HG03159 (cell line): ENCODE data around the gene MTA3.

Experiments used
- ATAC-seq: cut with Tn5 transposase; IDR thresholded peaks from one replicate; pipeline ENCODE4 v1.9.1; 2021; ENCODE audit warnings: mild to moderate bottlenecking, moderate library complexity; ENCODE audit not compliant: unreplicated experiment

Gene MTA3

GRCh38 chr2:42781181-42781580 is 212.7 kb downstream of the MTA3 start:
- ATAC-seq, result no peak

GRCh38 chr2:42783511-42783910 is 215.1 kb downstream of the MTA3 start:
- no peak for ATAC-seq

- ATAC-seq, result no peak
Measured at GRCh38 chr2:42784204-42784880, 215.9 kb downstream of the MTA3 start.

DNA sequence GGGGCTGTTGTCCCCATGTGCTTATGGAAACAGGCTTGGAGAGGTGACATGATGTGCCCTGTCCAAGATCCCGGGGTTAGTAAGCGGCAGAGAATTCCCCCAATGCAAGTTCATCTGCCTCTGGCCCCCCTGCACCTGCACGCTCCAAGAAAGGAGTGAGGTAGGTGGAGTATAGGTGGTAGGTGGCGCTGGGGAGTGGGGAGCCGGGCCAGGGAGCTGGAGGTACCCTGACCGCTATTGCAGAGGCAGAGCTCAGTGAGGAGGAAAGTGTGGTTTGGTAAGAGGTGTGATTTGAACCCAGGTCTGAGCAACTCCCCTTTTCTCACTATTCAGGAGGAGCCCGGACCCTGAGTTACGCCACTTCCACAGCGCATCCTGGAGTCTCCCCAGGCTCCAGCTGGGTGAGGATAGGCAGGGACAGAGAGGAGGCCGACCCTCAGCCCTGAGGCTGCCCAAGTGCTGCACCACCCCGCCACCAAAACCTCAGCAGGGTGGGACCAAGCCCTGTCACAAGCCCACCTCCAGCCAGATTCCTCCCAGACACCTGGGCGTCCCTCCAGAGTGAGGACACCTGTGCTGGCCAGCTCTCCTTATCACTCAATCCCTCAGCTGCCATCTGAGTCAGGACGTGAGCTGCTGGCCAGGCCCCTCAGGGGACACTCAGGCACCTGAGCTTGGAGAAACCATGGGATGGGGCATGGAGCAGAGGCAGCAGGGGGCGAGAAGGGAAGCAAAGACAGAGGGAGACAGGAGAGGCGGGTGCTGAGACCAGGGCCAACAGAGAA is 218.3 kb downstream of the MTA3 start:
- no peak for ATAC-seq

- ATAC-seq, result no peak
Measured at GRCh38 chr2:42787424-42787787, 219.0 kb downstream of the MTA3 start.

GRCh38 chr2:42787788-42788477 is 219.5 kb downstream of the MTA3 start:
- ATAC-seq, result no peak

DNA sequence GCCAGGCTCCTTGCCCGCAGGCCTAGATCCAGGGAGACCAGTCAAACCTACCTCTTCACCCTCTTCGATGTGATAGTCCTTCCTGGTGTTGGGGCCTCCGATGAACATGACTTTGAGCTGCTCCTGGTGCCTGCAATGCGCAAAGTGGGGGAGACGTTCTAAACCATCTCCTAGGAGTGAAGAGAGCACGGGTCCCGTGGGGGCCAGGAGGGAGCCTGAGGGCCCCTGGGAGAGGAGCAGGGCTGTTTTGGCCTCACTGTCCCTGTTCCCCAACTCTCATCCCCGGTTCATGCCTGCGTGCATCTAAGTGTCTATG is 220.0 kb downstream of the MTA3 start:
- ATAC-seq, result no peak

- ATAC-seq, result no peak
Measured at GRCh38 chr2:42788882-42789281, 220.4 kb downstream of the MTA3 start.

DNA sequence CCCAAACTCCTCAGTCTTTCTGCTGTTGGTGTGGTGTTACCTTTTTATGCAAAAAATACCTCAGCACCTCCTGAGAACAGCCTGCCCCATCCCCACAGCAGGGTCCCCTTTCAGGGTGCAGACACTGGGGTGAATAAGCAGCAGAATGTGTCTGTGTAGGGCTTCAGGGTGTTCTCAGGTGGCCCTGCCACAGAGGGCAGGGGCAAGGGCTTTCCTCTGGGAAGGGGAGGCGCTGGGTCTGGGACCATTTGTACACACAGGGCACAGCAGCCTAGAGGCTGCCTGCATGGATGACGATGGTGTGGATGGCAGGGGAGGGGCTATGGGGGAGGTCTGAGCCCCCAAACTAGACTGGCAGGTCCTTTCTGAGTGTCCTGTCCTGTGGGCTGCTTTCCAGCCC is 221.3 kb downstream of the MTA3 start:
- no peak for ATAC-seq

GRCh38 chr2:42791606-42792005 is 223.2 kb downstream of the MTA3 start:
- no peak for ATAC-seq

DNA sequence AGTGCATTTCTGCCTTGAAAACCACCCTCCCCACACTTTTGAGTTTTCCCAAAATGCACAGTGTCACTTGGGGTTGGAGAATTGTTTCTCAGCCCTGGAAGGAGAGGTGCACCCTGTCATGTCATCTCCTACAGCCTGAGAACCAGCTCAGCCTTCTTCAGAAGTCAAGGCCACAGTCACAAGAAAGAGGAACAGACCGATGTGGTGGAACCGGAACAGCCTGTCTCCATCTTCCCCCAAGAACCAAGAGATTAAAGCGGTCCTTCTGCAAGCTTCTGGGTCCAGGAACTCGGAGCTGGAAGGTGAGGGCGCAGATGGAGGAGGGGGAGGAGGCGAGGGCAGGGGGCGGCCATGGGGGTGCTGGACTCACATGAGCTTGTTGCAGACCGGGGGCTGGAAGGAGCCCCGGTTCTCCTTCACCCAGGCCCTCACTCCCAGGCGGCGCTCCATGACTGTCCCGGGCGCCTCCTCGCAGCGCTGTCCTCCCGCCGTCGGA is 223.7 kb downstream of the MTA3 start:
- peak; percentile 32 for ATAC-seq

DNA sequence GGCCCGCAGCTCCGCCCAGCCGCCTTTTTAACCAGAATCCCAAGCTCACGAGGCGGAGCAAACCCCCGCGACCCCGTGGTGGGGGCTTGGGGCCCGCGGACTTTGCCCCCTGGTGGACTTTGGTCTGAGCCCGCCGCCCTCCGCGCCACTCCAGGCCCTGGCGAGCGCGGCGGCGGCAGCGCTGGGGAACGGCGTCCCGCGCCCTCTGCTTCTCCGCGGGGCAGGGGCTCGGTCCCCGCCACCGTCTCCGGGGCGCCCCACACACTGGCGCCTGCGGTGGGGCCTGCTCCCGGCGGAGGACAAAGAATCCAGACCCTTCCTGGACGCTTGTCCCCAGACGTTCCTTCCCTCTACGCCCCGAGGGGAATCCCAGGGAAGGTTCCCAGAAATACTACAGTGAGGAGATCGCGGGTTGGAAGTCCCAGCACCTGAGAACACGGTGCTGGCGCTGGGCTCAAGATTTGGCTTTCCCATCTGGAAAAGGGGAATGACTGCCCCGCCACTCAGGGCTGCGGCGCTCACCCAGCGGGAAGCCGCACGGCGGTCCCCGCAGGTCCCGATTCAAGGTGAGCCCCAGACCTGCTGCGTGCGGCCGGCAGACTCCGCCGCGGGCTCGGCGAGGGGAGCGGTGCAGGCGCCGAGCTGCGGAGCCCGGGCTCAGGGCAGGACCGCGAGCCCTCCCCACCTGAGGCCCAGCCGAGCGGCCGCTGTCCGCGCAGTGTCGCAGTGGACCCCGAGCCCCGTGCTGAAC is 224.3 kb downstream of the MTA3 start, which contains the start of gene HAAO:
HAAO (minus strand) TSS at position 1 of the 751 bp plus-strand sequence. CDS start 47 bp downstream, outside the sequence.
- ATAC-seq, result peak; percentile 36

DNA sequence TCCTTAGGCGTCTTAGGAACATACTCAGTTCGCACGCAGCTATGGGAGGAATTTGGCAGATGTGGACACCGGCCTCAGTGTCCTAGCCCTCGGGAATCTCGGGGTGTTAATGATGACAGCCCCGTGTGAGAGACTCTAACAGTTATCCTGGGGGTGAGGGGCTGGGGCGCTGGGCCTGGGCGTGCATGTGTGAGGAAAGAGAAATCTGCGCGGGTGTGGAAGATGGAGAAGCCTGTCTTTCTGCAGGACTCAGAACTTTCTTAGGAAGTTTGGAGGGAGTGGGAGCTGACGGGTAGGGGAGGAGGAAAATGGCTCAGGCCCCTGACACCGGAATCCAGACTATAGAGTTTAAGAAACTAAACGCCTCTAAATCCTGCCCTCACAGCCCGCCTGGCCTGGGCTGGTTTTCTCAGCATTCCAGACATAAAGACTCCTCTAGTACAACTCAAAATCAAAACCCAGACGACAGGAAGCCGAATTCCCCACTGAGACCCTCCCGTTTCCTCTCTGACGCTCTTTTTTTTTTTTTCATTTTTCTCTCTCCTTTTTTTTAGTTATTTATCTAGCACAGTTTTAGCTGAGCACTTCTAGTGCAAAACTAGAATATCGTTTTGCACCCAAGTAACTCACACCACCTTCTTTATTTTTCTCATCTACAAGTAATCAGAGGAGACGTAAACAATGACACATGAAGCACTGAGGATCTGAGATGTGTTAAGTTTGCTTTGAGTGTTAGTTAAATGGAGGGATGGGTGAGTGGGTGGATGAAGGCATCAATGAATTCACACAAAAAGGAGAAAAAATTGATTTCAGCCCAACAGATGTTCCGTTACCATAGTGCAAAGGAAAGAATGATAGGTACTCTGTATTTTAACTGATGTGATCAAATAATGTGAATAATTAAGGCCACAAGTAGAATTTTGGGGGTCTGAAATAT is 225.2 kb downstream of the MTA3 start:
- ATAC-seq, result no peak

DNA sequence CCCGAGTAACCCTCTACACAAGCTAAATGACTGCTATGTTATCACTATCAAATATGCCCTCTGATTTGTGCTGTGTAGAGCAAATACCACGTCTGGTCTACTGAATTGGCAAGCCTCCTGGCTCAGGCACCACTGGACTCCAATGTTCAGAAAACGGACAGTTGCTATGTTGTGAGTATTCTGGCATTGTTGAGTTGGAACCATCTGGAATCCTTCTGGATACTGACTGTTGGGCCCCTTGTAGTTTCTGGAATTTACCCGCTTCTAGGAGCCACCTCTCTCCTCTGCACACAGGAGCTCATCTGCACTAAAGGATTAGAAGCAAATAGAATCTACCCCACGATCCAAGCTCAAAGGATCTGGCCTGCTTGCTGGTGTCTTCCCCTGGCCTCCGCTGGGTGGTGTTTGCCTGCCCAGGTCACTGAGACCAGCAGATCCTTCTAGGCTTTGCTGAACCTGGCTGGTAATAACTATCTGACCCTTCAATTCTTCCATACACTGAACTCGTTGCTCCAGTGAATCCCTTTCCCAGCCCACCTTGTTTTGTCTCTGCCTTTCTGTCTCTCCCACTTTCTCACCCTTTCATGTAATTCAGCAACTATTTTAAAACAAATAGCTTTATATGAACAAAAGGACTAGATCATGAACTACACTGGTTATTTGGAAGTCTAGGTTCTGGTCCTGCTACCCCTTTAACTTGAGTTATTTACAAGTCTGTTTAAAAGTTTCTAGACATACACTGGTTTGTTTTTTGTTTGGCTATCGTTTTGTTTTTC is 226.0 kb downstream of the MTA3 start:
- no peak for ATAC-seq

- ATAC-seq, result no peak
Measured at GRCh38 chr2:42795275-42795674, 226.8 kb downstream of the MTA3 start.

- no peak for ATAC-seq
Measured at GRCh38 chr2:42795841-42796301, 227.4 kb downstream of the MTA3 start.

- ATAC-seq, result peak; percentile 40
Measured at GRCh38 chr2:42796427-42797248, 228.2 kb downstream of the MTA3 start.

DNA sequence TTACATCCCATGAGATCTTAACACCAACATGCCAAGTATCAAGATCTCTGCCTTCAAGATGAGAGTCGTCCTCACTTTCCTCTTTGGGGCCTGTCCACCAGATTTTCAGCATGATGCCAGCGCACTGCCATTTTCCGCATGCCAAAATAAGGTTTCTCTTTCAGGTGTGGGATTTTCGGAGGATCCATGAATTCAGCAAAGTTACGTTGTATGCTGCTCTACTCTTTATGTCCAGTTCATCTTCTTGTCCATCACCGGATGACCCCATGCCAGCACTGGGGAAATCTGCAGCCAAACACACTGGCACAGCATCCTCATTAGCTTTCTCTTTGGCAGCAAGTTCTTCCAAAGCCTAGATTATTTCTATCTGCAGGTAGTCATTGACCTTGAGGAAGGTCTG is 228.8 kb downstream of the MTA3 start:
- no peak for ATAC-seq
